ENCODE results near the gene CALHM1.
"Not testable (repeated sequence)": the region's sequence is repeated elsewhere in the genome, so short reads cannot be mapped to it uniquely, and the experiment has no call there.

The CALHM1 gene, protein sequence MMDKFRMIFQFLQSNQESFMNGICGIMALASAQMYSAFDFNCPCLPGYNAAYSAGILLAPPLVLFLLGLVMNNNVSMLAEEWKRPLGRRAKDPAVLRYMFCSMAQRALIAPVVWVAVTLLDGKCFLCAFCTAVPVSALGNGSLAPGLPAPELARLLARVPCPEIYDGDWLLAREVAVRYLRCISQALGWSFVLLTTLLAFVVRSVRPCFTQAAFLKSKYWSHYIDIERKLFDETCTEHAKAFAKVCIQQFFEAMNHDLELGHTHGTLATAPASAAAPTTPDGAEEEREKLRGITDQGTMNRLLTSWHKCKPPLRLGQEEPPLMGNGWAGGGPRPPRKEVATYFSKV

DNA sequence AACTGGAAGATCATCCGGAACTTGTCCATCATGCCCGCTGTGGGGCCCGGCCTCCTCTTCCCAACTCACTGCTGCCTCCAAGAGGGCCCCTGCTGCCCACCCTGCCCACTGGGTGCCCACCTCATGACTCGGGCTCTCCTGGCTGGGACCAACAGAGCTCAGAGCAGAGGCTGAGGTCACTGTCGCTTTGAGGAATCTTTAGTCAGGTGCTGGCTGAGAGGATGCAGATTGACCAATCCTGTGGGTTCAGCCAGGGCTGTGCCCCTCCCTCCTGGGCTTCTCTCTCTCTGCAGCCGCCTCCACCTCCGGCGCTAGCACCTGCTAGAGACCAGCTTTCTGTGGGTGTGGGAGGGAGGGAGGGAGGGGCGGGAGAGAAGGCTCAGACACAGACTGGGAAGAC is at the start of gene CALHM1:
Gene CALHM1, minus strand, starts transcription at position 181 of the 400 bp plus-strand sequence. Its CDS starts 149 bp downstream, at position 32.
- peak; percentile 39 for DNase-seq (ENCODE audit: low spot score)

DNA sequence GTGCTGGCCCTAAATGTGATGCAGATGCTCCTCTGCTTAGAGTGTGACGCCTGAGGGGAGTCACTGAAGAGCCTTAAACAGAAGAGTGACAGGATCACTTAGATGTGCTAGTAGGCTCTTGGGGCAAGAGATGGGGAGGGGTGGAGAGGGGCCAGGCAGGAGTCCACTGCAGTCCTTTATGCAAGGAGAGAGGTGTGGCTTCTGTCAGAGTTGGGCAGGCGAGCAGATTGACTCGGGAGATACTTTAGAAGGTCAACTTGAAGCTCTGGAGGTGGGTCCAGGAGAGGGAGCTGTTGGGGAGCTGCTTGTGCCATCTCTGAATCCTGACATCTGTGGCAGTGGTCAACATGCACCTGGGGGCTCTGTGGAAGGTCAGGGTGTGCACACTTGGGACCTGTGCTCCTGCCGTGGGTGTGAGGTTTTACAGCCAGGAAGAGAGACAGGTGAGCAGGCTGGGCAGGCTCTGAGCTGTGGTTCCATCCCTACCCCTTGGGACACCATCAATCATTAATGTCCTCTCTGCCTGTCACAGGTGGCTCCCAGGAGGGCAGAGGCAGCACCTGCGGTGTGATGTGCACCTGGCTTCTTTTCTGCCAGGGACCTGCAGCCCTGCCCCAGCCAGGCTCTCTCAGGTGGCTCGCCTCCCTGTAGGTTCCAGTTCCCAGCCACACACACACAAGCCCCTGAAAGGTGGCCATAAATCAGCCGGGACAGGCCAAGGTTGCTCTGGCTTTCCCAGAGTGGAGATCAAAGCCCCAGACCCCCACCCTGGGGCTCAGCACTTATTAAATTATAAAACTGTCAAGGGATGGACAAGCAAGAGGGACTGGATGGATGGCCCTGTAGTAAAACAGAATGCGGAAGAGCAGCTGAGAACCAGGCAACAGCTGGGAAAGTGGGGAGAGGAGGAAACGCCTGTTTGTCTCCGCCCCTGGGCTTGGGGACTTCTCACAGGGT is 48.8 kb upstream of the CALHM1 start:
- DNase-seq (ENCODE audit: low spot score): no peak

DNA sequence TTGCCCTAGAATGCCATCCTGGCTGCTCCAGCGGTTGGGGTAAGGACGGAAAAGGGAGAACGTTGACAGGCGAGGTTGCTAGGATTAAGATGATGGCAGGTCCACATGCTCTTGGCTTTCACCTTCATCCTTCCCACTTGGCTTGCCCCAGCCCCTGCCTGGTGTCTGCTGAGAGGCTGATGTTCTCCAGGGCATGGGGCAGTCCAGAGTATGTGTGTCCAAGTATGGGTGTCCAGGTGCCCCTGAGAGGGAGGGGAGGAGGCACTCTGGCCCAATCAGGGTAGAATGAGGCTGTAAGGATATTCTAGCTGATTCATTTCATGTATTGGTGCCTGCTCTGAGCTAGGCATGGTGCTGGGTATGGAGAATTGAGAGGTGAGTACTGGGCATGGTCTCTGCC is 47.4 kb upstream of the CALHM1 start:
- no peak for DNase-seq (ENCODE audit: low spot score)

DNA sequence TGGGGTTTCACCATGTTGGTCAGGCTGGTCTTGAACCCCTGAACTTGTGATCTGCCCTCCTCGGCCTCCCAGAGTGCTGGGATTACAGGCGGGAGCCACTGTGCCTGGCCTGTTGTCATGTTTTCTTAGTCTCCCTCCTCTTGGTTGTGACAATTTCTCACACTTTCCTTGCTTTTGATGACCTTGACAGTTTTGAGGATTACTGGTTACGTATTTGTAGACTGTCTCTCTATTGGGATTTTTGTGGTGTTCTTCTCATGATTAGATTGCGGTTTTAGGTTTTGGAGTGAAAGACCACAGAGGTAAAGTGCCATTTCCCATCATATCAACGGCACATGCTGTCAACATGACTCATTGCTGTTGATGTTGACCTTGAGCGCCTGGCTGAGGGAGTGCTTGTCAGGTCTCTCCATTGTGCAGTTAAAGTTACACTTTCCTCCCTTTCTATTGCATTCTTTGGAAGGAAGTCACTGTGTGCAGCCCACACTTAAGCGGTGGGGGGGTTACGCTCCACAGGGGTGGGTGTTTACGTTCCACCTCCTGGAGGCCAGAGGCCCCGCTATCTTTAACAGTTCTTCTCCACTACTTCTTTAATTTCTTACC is 45.6 kb upstream of the CALHM1 start:
- DNase-seq (ENCODE audit: low spot score): no peak

DNA sequence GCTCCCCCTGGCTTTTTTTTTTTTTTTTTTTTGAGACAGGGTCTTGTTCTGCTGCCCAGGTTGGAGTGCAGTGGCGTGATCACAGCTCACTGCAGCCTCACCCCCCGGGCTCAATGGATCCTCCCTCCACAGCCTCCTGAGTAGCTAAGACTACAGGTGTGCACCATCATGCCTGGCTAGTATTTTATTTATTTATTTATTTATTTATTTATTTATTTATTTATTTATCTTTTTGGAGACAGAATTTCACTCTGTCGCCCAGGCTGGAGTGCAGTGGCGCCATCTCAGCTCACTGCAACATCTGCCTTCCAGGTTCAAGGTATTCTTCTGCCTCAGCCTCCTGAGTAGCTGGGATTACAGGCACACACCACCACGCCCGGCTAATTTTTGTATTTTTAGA is 45.1 kb upstream of the CALHM1 start:
- not testable (repeated sequence) for DNase-seq (ENCODE audit: low spot score)

DNA sequence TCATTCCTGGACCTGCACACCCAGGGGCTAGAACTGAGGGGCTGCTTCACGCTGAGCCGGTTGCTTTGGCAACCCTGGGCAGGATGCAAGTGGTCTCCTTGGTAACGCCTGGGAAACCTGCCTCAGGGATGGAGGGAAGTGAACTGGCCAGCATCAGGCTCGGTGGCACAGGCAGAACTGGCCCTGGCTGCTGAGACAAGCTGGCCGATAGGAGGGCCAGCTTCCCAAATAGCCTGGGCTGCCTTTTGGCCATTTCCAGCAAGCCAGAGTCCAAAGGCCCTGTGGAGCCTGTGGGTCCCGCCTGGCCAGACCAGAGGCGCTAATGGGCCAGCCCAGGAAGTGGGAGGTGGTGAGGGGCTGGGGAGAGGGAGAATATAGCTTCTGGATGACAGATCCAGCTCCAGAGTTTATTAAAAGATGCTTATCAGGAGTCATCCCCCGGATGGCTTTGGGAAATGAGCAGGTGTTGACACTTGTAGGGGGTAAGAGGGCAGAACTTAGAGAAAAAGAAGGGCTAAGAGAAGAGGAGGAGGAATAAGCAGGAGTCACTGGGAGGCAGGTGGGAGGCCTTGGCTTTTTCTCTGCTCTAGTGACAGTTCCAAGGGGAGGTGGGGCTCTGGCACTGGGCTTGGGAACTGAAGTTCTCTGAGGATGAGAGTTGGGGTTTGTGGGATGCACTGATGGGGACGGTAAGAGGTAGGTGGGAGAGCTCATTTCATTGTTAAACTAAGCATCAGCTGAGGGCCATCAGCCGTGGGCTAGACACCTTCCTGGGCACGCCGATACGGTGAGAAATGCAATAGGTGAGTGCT is 44.4 kb upstream of the CALHM1 start:
- peak; percentile 63 for DNase-seq (ENCODE audit: low spot score)

DNA sequence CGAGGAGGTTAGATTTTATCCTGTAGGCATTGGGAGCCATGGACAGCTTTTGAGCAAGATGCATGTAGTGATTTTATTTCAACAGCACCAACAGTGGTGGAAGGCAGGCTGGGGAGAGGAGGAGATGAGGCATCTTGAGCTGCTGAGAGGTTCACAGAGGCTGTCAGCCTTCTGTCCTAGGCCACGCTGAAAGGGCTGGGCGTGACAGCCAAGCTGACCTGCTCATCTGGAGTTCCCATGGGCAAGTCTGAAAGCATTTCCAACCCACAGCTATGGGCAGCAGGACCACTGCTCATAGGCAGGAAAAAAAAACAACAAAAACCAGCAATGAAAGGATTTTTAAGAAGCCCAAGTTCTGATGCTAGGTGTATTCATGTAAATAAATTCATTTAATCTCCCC is 42.5 kb upstream of the CALHM1 start:
- no peak for DNase-seq (ENCODE audit: low spot score)

DNA sequence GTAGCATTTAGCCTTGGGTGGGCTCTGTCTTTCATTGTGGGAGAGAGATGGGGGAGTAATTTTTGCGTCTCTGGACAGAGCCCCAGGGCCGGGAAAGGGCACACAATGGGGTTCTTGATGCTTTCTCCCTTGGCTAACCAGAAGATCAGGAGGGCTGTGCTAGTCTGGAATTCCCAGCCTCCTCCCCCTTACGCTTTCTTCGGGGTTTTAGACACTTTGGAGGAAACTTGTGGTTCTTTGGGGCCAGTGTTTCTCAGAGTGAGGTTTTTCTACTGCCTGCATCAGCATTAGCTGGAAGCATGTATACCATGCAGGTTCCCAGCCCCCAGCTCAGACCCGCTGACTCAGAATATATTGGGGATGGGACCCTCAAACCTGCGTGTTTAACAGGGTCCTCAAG is 41.8 kb upstream of the CALHM1 start:
- DNase-seq (ENCODE audit: low spot score): no peak

DNA sequence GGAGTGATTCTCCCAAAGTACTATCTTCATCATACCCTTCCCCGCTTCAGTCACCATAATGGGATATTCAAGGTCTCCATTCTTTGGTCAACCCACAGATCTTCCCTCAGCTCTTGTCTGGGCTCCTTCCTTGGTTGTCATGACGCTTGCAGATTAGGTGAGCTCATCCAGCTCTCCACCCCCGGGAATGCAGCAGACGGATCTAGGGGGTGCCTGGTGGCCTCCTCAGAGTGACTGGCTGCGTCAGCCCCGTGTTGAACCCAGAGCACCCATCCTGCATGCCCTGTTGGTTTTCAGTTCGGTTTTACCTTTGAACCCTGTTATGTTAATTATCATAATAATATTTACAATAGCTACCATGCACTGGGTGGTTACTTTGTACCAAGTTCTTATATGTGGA is 41.2 kb upstream of the CALHM1 start:
- DNase-seq (ENCODE audit: low spot score): peak; percentile 39

DNA sequence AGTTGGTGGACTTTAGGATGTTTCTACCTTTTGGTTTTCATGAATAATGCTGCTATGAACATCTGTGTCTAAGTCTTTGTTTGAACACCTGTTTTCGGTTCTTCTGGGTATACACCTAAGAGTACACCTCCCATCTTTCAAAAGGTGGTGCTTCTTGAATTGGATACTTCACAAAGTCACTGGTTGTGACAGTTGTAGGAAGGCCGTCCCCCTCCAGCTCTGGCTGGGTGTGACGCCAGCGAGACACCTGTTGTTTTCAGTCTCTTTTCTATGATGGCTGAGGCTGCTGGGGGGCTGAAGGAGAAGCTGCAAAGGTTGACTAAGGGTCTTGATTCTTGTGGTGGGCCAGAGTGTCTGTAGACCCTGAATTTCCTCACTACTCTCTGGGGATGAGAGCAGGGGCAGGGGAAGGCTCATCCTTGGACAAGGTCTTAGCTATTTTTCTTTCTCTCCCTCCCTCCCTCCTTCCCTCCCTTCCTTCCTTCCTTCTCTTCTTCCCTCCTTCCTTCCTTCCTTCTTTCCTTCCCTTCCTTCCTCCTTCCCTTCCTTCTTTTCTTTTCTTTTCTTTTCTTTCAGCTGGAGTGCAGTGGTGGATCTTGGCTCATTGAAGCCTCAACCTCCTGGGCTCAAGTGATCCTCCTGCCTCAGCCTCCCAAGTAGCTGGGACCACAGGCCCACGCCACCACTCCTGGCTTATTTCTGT is 40.4 kb upstream of the CALHM1 start:
- no peak for DNase-seq (ENCODE audit: low spot score)

DNA sequence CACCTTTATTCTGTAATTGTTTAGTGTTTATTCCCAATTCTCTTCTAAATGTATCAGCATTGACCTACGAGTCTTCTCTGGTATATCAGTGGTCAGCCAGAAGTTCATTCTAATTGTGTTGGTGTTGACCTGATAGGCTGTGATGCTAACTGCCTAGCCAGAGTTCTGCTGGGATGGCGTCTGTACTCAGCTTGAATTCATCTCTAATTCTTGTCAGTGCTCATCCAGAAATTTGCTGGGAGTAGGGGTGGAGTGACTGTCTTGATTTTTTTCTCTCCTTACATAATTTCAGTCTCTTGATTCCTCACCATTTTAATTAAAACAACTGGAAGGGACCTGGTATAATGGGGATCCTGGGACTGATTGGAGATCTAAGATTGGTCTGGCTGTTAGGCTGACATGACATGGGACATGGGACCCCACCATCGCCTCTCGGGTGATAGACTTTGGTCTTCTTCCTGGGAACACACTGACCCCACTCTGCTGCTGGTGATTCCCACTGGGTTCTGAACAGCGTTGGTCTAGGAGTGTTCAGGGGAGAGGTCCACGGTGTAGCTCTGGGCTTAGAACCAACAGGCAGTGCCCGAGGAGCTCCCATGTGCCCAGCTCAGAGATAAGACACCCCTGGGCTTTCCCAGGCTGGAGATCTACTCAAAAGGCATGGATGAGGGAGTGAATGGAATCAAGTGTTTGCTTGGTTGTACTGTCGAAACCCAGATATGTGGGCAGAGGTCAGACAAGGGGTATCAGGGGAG is 38.6 kb upstream of the CALHM1 start:
- no peak for DNase-seq (ENCODE audit: low spot score)

DNA sequence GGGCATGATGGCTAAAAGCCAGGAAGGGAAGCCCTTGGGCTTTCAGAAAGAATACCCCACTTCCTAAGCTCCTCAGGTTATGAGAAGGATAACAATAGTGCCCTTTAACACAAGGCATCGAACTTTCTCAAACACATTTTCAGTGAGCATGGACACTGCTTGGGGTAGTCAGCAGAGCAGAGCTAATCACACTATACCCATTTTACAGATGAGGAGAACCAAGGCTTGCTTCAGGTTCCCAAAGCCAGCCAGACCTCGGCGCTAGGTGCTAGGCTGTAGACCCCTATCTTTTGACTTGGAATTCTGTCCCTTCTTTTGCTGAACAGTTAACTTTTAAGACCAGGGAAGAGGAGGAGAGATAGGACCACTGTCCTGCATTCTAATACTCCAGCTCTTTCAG is 36.6 kb upstream of the CALHM1 start:
- no peak for DNase-seq (ENCODE audit: low spot score)

DNA sequence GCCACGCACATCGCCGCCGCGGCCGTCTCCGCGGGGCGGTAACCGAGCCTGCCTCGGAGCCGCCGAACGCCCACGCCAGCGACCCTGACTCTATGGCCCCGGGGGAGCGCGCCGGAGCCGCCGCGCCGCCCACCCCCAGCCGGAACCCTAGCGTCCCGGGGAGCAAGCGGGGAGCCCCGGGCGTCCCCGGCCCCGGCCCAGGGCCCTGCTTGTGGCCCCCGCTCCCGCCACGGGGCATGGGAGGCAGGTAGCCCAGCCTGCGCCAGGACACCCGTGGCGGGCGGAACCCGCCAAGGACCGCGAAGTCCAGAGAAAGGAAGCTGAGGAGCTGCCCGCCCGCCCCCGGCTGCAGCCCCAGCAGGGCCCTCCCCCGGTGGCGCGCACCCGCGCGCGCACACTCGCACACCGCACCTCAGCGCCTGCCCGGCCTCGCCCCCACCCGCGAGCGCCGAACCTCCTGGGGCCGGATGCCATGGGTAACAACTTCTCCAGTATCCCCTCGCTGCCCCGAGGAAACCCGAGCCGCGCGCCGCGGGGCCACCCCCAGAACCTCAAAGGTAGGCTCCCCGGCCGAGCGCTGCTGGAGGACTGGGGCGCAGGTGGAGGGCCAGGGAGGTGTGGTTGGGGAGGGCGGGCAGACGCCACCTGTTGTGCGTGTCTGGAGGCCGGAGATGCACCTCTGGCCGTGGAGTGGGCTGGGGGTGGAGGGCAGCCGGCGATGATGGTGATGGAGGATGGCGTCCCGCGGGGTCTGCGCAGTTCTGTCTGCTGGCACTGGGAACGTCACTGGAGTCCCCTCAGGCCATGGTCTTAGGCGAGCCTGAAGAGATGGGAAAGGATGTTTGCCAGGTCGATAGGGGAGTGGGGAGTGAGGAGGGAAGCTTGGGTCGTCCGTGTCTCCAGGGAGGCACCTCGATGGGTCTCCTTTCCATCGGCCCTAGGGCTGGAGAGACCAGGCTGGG is 35.5 kb upstream of the CALHM1 start:
- DNase-seq (ENCODE audit: low spot score): no peak

DNA sequence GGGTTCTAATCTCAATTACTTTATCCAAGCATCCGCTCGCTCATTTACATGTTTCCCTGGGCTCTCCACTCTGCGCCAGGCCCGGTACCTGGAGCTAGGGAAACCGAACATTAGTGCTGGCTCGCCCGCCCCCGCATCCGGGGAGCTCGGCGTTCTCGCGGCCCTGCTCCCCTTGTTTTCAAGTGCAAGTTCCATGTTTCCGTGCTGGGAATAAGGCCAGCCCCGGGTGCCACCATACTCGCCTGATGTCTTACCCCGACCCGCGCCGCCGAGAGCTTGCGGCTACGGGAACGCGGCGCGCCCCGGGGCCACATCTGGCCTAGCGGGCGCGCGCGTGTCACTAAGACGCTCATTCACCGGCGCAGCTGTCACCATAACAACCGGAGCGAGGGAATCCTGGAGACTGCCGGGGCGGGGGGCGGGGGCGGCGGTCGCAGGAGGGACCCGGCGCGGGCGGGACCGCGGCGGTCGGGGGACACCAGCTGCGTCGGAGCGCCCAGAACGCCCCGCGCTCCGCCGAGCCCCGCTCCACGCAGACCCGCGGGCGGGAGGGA is 34.7 kb upstream of the CALHM1 start, which contains the start of gene NEURL1:
Gene NEURL1, plus strand, starts transcription at position 344 of the 554 bp plus-strand sequence. CDS start 683 bp downstream, outside the sequence.
- peak; percentile 36 for DNase-seq (ENCODE audit: low spot score)

DNA sequence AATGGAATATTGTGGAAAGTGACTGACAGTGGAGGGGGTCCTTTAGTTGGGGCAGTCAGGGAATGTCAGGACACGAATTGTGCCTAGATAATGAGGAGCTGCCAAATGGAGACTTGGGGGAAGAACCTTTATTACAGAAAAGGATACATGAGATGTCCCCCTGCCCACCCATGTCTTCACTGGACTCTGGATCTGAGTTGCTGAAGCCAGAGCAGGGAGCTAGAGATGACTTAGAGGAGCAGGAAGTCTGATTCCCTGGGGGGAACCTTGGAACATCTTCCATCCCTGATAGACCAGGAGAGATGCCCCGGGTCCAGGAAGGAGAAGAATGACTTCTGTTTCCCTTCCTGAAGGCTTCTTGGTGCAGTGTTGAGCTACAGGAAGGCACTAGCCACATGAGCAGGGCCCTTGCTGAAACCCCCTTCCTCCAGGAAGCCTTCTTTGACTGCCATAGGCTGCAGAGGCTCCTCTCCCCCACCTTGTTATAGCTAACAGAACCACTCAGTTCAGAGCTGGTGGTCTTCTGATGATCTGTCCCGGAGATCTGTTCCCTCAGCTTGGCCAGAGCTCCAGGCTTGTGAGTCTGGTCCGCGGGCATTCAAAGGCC is 34.1 kb upstream of the CALHM1 start:
- DNase-seq (ENCODE audit: low spot score): no peak

DNA sequence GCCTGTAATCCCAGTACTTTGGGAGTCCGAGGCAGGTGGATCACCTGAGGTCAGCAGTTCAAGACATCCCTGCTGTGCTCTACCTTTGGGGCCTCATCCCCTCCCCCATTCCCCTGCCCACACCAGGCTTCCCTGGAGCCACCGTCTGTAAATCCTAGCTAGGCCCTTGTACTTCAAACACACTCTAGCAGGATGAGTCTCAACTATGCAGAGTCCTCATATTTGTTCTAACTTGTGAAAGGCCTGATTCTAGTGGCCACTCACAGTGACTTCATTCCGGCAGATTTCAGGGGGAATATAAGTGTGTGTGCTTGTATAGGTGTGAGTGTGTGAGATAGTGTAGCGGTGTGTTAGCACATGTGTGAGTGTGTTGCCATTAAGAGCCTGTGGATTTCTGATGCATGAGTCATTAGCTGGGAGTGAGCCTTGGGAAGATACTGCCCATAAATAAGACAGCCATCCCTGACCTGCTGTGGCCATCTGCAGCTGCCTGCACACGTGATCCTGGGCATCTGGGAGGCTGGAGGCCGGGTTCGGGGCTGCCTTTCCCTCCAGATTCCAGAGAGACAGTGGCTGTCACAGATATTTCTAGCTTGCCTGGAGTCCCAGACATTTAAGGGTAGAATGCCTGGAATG is 33.1 kb upstream of the CALHM1 start:
- no peak for DNase-seq (ENCODE audit: low spot score)

DNA sequence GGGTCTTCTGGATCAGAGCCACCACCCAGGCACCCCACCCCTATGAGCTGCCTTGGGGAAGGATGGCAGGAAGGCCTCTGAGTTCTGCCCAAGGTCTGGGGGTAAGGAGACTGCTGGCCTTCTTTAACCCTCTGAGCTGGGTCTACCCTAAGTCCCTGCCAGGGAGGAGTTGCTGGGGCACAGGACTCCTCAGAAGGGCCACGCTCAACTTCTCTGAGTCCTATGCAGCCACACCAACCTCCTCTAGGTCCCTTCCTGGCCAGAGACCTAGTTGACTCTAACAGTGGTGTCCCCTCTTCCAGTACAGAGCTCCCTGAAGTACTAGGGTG is 32.2 kb upstream of the CALHM1 start:
- DNase-seq (ENCODE audit: low spot score): no peak

DNA sequence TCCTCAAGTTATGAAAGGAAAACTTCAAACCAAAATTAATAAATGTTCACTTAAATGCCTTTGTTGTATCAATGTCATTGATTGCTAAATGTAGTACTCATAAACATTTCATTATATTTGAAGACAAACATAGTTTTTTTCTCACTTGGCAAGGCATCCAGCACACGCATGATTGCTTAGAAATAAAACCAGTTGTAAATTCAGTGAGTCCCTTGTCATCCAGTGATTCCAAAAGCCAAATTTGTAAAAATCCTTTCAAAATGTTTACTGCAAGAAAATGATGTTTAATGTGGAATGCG is 28.7 kb upstream of the CALHM1 start:
- DNase-seq (ENCODE audit: low spot score): no peak
